ENCODE measurements around the gene APC2. TPM values are rescaled to one million over a fixed set of nuclear protein-coding genes. Genes with fewer than 3 reads are reported as not detected.

Gene APC2
- total and polyA plus RNA-seq, 8 donors = 0.06 to 1.4 (median 0.68) TPM

GRCh38 chr19:1471515-1472160, 21.7 kb downstream of the APC2 start:
- H3K4me1 ChIP-seq = peaks cover 32 to 61% of the 10 kb centered on the region in 2 donors
- intact Hi-C loops (cut with DNase I) = no loop called here
- DNase-seq (no peak), ATAC-seq (no peak)
- no peaks in the 10 kb centered on the region for H3K9me3 ChIP-seq
- peaks cover 66 to 78% of the 10 kb centered on the region in 2 donors for H3K27me3 ChIP-seq
- no peak for TF ChIP-seq CTCF (IDR thresholded peaks at IDR 0.05)
- H3K4me3 ChIP-seq = no peak overlapping the region
- no peak overlapping the region for H3K27ac ChIP-seq
- peaks cover 0 to 28% of the 10 kb centered on the region in 2 donors for H3K36me3 ChIP-seq

GRCh38 chr19:1472231-1473084, 22.5 kb downstream of the APC2 start:
- no peaks in the 10 kb centered on the region for H3K9me3 ChIP-seq
- intact Hi-C loops (cut with DNase I) = no loop called here
- H3K36me3 ChIP-seq = peaks cover 0 to 36% of the 10 kb centered on the region in 2 donors
- DNase-seq (no peak), ATAC-seq (no peak)
- no peak overlapping the region for H3K4me3 ChIP-seq
- H3K27me3 ChIP-seq = peaks cover 58 to 70% of the 10 kb centered on the region in 2 donors
- H3K4me1 ChIP-seq = peaks cover 32 to 58% of the 10 kb centered on the region in 2 donors
- TF ChIP-seq CTCF (IDR thresholded peaks at IDR 0.05) = no peak
- H3K27ac ChIP-seq = no peak overlapping the region

DNA sequence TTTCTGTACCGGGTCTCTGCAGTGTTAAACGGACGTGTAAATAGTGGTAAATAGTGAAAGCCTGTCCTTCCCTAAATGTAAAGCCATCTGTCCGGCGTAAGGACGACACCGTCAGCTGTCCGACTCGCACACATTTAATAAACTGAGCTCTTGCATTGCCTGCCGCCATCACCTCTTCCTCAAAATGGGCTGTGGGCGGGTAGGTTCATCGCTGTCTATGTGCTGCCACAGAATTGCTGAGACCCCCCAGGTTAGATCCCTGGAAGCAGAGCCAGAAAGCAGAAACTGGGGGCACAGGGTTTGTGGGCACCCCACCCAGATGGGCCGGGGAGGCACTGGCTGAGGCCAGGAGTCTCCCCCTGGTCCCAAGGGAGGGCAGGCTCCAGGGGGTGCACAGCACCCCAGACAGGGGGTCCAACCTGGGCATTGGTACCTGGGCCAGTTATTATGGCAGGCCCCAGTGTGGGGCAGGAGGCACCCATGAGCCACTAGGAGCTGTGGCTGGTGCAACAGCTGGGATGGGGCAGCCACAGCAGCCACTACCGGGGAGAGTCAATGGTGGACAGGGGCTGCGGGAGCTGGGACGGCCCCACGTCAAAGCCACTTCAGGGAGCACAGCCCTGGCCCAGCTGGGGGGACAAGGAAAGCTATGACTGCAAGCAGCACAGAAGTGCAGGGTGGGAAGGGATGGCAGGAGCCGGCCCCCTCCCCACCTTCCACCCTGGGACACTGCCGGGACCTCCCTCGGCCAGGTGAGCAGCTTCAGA, 23.3 kb downstream of the APC2 start:
- no peak overlapping the region for H3K27ac ChIP-seq
- H3K4me3 ChIP-seq = no peak overlapping the region
- H3K36me3 ChIP-seq = peaks cover 0 to 36% of the 10 kb centered on the region in 2 donors
- TF ChIP-seq CTCF (IDR thresholded peaks at IDR 0.05) = no peak
- intact Hi-C loops (cut with DNase I) = no loop called here
- peaks cover 29 to 58% of the 10 kb centered on the region in 2 donors for H3K4me1 ChIP-seq
- peaks cover 50 to 62% of the 10 kb centered on the region in 2 donors for H3K27me3 ChIP-seq
- ATAC-seq (no peak), DNase-seq (peak in 1 of 4 donors; percentile 69)
- no peaks in the 10 kb centered on the region for H3K9me3 ChIP-seq

- Histone ChIP-seq H3K4me3 (no peak overlapping the region), H3K27me3 (peaks cover 41 to 52% of the 10 kb centered on the region in 2 donors), H3K36me3 (peaks cover 0 to 36% of the 10 kb centered on the region in 2 donors), H3K4me1 (peaks cover 23 to 53% of the 10 kb centered on the region in 2 donors), H3K27ac (no peak overlapping the region), H3K9me3 (no peaks in the 10 kb centered on the region)
- TF ChIP-seq CTCF (IDR thresholded peaks at IDR 0.05) = no peak
- DNase-seq (no peak), ATAC-seq (no peak)
- intact Hi-C loops (cut with DNase I) = no loop called here
Measured at GRCh38 chr19:1474011-1474764, 24.3 kb downstream of the APC2 start.
